MM.1S (cell line): ENCODE measurements around the gene C10orf105.

Source experiments
- CTCF ChIP-seq: fragments of 300-600 bp; sonication (generic); IDR thresholded peaks from 2 replicates; pipeline ENCODE4 v1.5.1; 2016; ENCODE audit warnings: antibody characterized with exemption, low read length, mixed read lengths
- EZH2phosphoT487 ChIP-seq: fragments of 300-600 bp; sonication (generic); IDR thresholded peaks from 2 replicates; pipeline ENCODE4 v1.6.1; 2018; ENCODE audit warnings: antibody characterized with exemption, low read length

GRCh38 chr10:71681977-71682376, 37.6 kb downstream of the C10orf105 start:
- TF ChIP-seq CTCF (no peak), EZH2phosphoT487 (no peak)
